Measurements from ENCODE around the gene ILRUN. TPM values are rescaled to one million over a fixed set of nuclear protein-coding genes. Genes with fewer than 3 reads are reported as not detected.
"Not testable (repeated sequence)": the region's sequence is repeated elsewhere in the genome, so short reads cannot be mapped to it uniquely, and the experiment has no call there.

The ILRUN gene
- total and polyA plus RNA-seq, 2 of the 8 experiments (the other 6 are each of a cell fraction or from before 2014, with no cell fraction given), result 39.2 to 81.2 TPM

- H3K23me2 ChIP-seq (ENCODE audit: low read depth, low read length); H3K9ac ChIP-seq (replicated peaks in 1 of 4; ENCODE audit: extremely low read depth in 1 of 4, low read depth in 3 of 4, low read length in 3 of 4); DNase-seq (ENCODE audit: low read depth in 1 of 2, low spot score in 2 of 2); H2BK12ac ChIP-seq (ENCODE audit: low read depth, low read length); H3K4me1 ChIP-seq (replicated peaks in 1 of 4; ENCODE audit: control insufficient read depth in 3 of 4, insufficient read depth in 4 of 4, low read length in 3 of 4); H4K8ac ChIP-seq (ENCODE audit: extremely low read depth, insufficient read depth, low read length); H3K9me3 ChIP-seq (ENCODE audit: insufficient read depth in 2 of 2, low read depth in 1 of 2, low read length in 1 of 2); H4K91ac ChIP-seq (replicated peaks; ENCODE audit: insufficient read length, low read length); H2BK120ac ChIP-seq (replicated peaks; ENCODE audit: low read depth, low read length); H2AFZ ChIP-seq (ENCODE audit: low read length); H2BK20ac ChIP-seq (ENCODE audit: low read length); H4K20me1 ChIP-seq (replicated peaks in 1 of 2; ENCODE audit: control insufficient read depth in 1 of 2, insufficient read depth in 2 of 2, low read length in 2 of 2); H3K14ac ChIP-seq (ENCODE audit: insufficient read length); H4K5ac ChIP-seq (ENCODE audit: insufficient read length, low read depth, low read length); POLR2A ChIA-PET (ENCODE audit: partially characterized antibody); FAIRE-seq; H2BK5ac ChIP-seq (ENCODE audit: low read depth, low read length); H3K36me3 ChIP-seq (ENCODE audit: control insufficient read depth in 2 of 4, insufficient read depth in 4 of 4, low read length in 3 of 4); H2AK5ac ChIP-seq (ENCODE audit: low read depth, low read length); H3K4ac ChIP-seq (replicated peaks; ENCODE audit: insufficient read length, low read depth, low read length); H3K79me1 ChIP-seq (ENCODE audit: low read depth, low read length); CTCF ChIA-PET (ENCODE audit: partially characterized antibody); H3K27ac ChIP-seq (ENCODE audit: low read depth, low read length); H3K27me3 ChIP-seq (replicated peaks in 1 of 4; ENCODE audit: control insufficient read depth in 3 of 4, extremely low read depth in 1 of 4, insufficient read depth in 3 of 4, low read length in 3 of 4); H3K56ac ChIP-seq (replicated peaks; ENCODE audit: insufficient read length, low read depth, low read length); H3K18ac ChIP-seq (ENCODE audit: extremely low read depth, low read length); H3K79me2 ChIP-seq (ENCODE audit: control insufficient read depth in 1 of 2, insufficient read depth in 2 of 2, low read length in 2 of 2); H3K4me2 ChIP-seq (ENCODE audit: insufficient read depth in 1 of 2, low read depth in 2 of 2, low read length in 2 of 2); H3K4me3 ChIP-seq (ENCODE audit: extremely low read depth in 1 of 4, insufficient read depth in 2 of 4, low read depth in 3 of 4, low read length in 4 of 4); H3K23ac ChIP-seq (ENCODE audit: insufficient read length); H2BK15ac ChIP-seq (ENCODE audit: low read length): not testable (repeated sequence)
- WGBS, 2 experiments (ENCODE audit: extremely low coverage in 1 of 2, insufficient coverage in 1 of 2, insufficient read length in 1 of 2, insufficient replicate concordance in 2 of 2, low coverage in 1 of 2, low lambda C conversion rate in 2 of 2, missing lambda C conversion rate in 1 of 2), result 93% methylated on average over 7 of the region's 7 CpGs; no CpG with 5 or more reads in 1 of the 2 experiments
These were observed 16.3 kb upstream of the ILRUN start for GRCh38 chr6:34712881-34713280.
